Measurements from ENCODE around the gene MCTP1. TPM values are rescaled to one million over a fixed set of nuclear protein-coding genes. Genes with fewer than 3 reads are reported as not detected.

MCTP1 gene
- total and polyA plus RNA-seq, 2 experiments from 2014 or later = 1.3 to 5.7 TPM

GRCh38 chr5:94707359-94707758, 577.5 kb downstream of the MCTP1 start:
- H3K79me2 ChIP-seq = no peaks in the 10 kb centered on the region
- 42% methylated on average over 2 of the region's 2 CpGs for WGBS (ENCODE audit: low lambda C conversion rate, missing lambda C conversion rate)
- no peak overlapping the region for H3K4me2 ChIP-seq
- H3K9me2 ChIP-seq (replicated peaks; ENCODE audit: insufficient read depth) = no peaks in the 10 kb centered on the region
- no peak for DNase-seq (ENCODE audit: low spot score)
- no peaks in the 10 kb centered on the region for H3K9me3 ChIP-seq (ENCODE audit: low read depth)
- H3K27me3 ChIP-seq = no peaks in the 10 kb centered on the region
- H3K4me3 ChIP-seq = no peak overlapping the region
- no peak overlapping the region for H3K27ac ChIP-seq
- no peaks in the 10 kb centered on the region for H3K4me1 ChIP-seq (ENCODE audit: insufficient read depth)
- H4K20me1 ChIP-seq (ENCODE audit: insufficient read depth, poor library complexity, severe bottlenecking) = no peaks in the 10 kb centered on the region
- TF ChIP-seq EZH2phosphoT487 (IDR thresholded peaks at IDR 0.05; ENCODE audit: low read depth, severe bottlenecking, unreplicated experiment) (no peak), CTCF (IDR thresholded peaks at IDR 0.05; ENCODE audit: poor library complexity) (no peak), EZH2 (IDR thresholded peaks at IDR 0.05; ENCODE audit: borderline replicate concordance) (no peak)
- H3K36me3 ChIP-seq (replicated peaks; ENCODE audit: insufficient read depth, low read depth) = no peaks in the 10 kb centered on the region
- H2AFZ ChIP-seq = no peak overlapping the region

DNA sequence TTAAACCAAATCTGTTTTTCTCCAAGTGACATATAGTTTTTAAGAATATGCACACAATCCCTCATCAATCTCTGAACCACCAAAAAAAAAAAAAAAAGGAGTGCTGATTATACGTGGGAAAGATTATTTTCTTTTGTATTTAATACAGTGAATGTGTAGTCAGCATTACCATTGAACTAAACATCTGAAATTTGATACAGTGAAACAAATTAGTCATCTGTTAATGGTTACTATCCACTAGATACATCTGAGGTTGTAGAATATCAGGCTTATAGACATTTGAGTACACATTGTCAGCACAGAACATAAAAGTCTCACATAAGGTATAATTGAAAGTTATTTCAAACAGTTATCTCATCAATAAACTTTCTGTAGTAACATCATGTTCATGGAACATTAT, 579.5 kb downstream of the MCTP1 start:
- Histone ChIP-seq H3K27me3 (no peaks in the 10 kb centered on the region), H3K9me3 (ENCODE audit: low read depth) (no peaks in the 10 kb centered on the region), H2AFZ (no peak overlapping the region), H3K9me2 (replicated peaks; ENCODE audit: insufficient read depth) (no peaks in the 10 kb centered on the region), H4K20me1 (ENCODE audit: insufficient read depth, poor library complexity, severe bottlenecking) (no peaks in the 10 kb centered on the region), H3K4me3 (no peak overlapping the region), H3K4me1 (ENCODE audit: insufficient read depth) (no peaks in the 10 kb centered on the region), H3K79me2 (no peaks in the 10 kb centered on the region), H3K36me3 (replicated peaks; ENCODE audit: insufficient read depth, low read depth) (no peaks in the 10 kb centered on the region), H3K27ac (no peak overlapping the region), H3K4me2 (no peak overlapping the region)
- 65% methylated on average over 1 of the region's 1 CpG for WGBS (ENCODE audit: low lambda C conversion rate, missing lambda C conversion rate)
- no peak for DNase-seq (ENCODE audit: low spot score)
- TF ChIP-seq EZH2phosphoT487 (IDR thresholded peaks at IDR 0.05; ENCODE audit: low read depth, severe bottlenecking, unreplicated experiment) (no peak), CTCF (IDR thresholded peaks at IDR 0.05; ENCODE audit: poor library complexity) (no peak), EZH2 (IDR thresholded peaks at IDR 0.05; ENCODE audit: borderline replicate concordance) (no peak)

DNA sequence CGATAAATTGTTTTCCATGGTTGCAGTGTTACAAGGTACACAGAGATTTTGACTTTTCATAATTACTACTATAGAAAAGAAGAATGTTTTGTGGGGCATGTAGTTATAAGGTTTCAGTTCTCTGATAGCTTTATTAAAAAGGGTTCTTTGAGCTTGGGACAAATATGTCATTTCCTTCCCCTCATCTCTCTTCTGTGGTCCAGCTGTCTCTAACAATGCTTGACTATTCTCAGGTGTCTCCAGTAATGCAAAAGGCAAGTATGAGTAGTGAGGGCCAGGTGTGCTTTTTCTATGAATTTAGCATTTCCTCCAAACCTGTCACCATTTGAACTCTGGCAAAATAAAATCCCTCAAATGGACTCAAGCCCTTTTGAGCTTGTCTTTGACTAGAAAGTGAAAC, 582.2 kb downstream of the MCTP1 start:
- no peaks in the 10 kb centered on the region for H3K4me1 ChIP-seq (ENCODE audit: insufficient read depth)
- 100% methylated on average over 1 of the region's 1 CpG for WGBS (ENCODE audit: low lambda C conversion rate, missing lambda C conversion rate)

More for the DNA sequence above, 582.2 kb downstream of the MCTP1 start:
- Histone ChIP-seq H3K36me3 (replicated peaks; ENCODE audit: insufficient read depth, low read depth) (no peaks in the 10 kb centered on the region), H3K79me2 (no peaks in the 10 kb centered on the region), H3K27ac (no peak overlapping the region), H3K9me2 (replicated peaks; ENCODE audit: insufficient read depth) (no peaks in the 10 kb centered on the region), H2AFZ (no peak overlapping the region), H3K9me3 (ENCODE audit: low read depth) (no peaks in the 10 kb centered on the region), H3K4me2 (no peak overlapping the region), H3K4me3 (no peak overlapping the region), H4K20me1 (ENCODE audit: insufficient read depth, poor library complexity, severe bottlenecking) (no peaks in the 10 kb centered on the region), H3K27me3 (no peaks in the 10 kb centered on the region)
- DNase-seq (ENCODE audit: low spot score) = no peak
- TF ChIP-seq CTCF (IDR thresholded peaks at IDR 0.05; ENCODE audit: poor library complexity) = no peak
- no peak for TF ChIP-seq EZH2 (IDR thresholded peaks at IDR 0.05; ENCODE audit: borderline replicate concordance)
- TF ChIP-seq EZH2phosphoT487 (IDR thresholded peaks at IDR 0.05; ENCODE audit: low read depth, severe bottlenecking, unreplicated experiment) = no peak

All from hepatocyte (in vitro differentiated cells).